ENCODE results near the gene ZDHHC3. TPM values are rescaled to one million over a fixed set of nuclear protein-coding genes. Genes with fewer than 3 reads are reported as not detected.

Gene ZDHHC3
- total and polyA plus RNA-seq, 12 donors, result 19.0 to 52.2 (median 42.2) TPM

DNA sequence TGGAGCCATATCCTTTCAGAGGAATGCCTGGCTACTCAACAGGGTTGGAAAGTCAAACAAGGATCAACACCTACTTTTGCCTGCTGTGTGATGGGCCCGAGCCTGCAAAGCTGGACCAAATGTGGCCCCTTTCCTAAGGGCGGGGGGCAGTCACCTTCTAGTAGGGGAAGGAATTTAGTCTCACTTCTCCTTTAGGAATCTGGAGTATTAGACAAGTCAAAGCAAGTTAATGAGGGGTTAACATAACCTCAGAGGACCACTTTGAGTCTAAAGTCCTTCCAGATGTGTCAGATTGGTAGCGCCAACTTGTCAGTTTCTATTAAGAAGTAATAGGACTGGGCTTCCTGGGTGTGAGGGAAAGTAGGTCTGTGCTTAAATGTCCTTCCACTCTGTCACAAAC lies 6.8 kb upstream of the ZDHHC3 start:
- intact Hi-C loops (cut with DNase I), result no loop called here
- H3K27me3 ChIP-seq, result no peaks in the 10 kb centered on the region
- no peaks in the 10 kb centered on the region for H3K36me3 ChIP-seq
- H3K4me3 ChIP-seq, result no peak overlapping the region
- no peaks in the 10 kb centered on the region for H3K9me3 ChIP-seq
- peak overlapping the region in 5 of 10 donors; percentile 31 to 61 (median 46) for H3K27ac ChIP-seq
- ATAC-seq (peak in 2 of 8 donors; percentile 9 to 12), DNase-seq (no peak)
- peaks cover 0 to 61% (median 30%) of the 10 kb centered on the region in 9 donors for H3K4me1 ChIP-seq
- TF ChIP-seq CTCF (IDR thresholded peaks at IDR 0.05), result no peak
- WGBS, 2 donors, result 90 to 93% methylated on average over 3 of the region's 3 CpGs

- TF ChIP-seq CTCF (IDR thresholded peaks at IDR 0.05), result no peak
- no peak overlapping the region for H3K4me3 ChIP-seq
- WGBS, 2 donors, result 84 to 88% methylated on average over 4 of the region's 4 CpGs
- no peaks in the 10 kb centered on the region for H3K36me3 ChIP-seq
- no peaks in the 10 kb centered on the region for H3K9me3 ChIP-seq
- H3K27ac ChIP-seq, result no peak overlapping the region
- peaks cover 0 to 68% (median 32%) of the 10 kb centered on the region in 9 donors for H3K4me1 ChIP-seq
- H3K27me3 ChIP-seq, result no peaks in the 10 kb centered on the region
- ATAC-seq (no peak), DNase-seq (no peak)
- intact Hi-C loops (cut with DNase I), result no loop called here
These were observed 5.8 kb upstream of the ZDHHC3 start for GRCh38 chr3:44981751-44982150.

GRCh38 chr3:44981220-44981619 lies 5.2 kb upstream of the ZDHHC3 start:
- Histone ChIP-seq H3K27me3 (no peaks in the 10 kb centered on the region), H3K4me3 (no peak overlapping the region), H3K27ac (no peak overlapping the region), H3K36me3 (no peaks in the 10 kb centered on the region), H3K9me3 (no peaks in the 10 kb centered on the region), H3K4me1 (peaks cover 0 to 70% (median 32%) of the 10 kb centered on the region in 9 donors)
- DNase-seq (no peak), ATAC-seq (no peak)
- no peak for TF ChIP-seq CTCF (IDR thresholded peaks at IDR 0.05)
- intact Hi-C loops (cut with DNase I), result no loop called here
- WGBS, 2 donors, result 94% methylated on average over 1 of the region's 1 CpG

- Histone ChIP-seq H3K4me3 (peak overlapping the region in 7 of 10 donors; percentile 64 to 99 (median 96)), H3K27me3 (no peaks in the 10 kb centered on the region), H3K9me3 (no peaks in the 10 kb centered on the region), H3K27ac (peak overlapping the region in 2 of 10 donors; percentile 93 to 94), H3K4me1 (peaks cover 5 to 63% (median 37%) of the 10 kb centered on the region in 9 donors), H3K36me3 (no peaks in the 10 kb centered on the region)
- intact Hi-C loops (cut with DNase I), result loop anchor here in 1 of 10 donors (10.0 kb wide), 1 partner anchor 60 kb away; no protein-coding TSS in a partner anchor
- WGBS, 2 donors, result 78 to 79% methylated on average over 4 of the region's 4 CpGs
- ATAC-seq (no peak), DNase-seq (no peak)
- TF ChIP-seq CTCF (IDR thresholded peaks at IDR 0.05), result no peak
These were observed 1.6 kb downstream of the ZDHHC3 start for GRCh38 chr3:44974416-44974815.

Data from heart right ventricle (tissue), 16 donors.